OCI-LY3 (cell line): Measurements from ENCODE around the gene PTPRM.

Source experiments
- H2AFZ ChIP-seq: fragments of 200-600, 300-600 bp; shearing (Covaris generic); 2 replicates; pipeline ENCODE4 v1.6.0; 2014; ENCODE audit warnings: antibody characterized with exemption, low read depth, low read length
- H3K27ac ChIP-seq: fragments of 200-600, 300-600 bp; sonication (generic); 2 replicates; pipeline ENCODE4 v1.5.1; 2014; ENCODE audit warnings: mild to moderate bottlenecking, low read length, moderate library complexity, mixed read lengths
- H3K27me3 ChIP-seq: fragments of 200-600, 300-600 bp; sonication (generic); 2 replicates; pipeline ENCODE4 v1.6.1; 2014; ENCODE audit warnings: low read depth, low read length, mixed read lengths
- H3K36me3 ChIP-seq: fragments of 200-600, 300-600 bp; sonication (generic); replicated peaks from 2 replicates; pipeline ENCODE3; 2014; ENCODE audit warnings: low read depth, low read length, mixed read lengths
- H3K4me1 ChIP-seq: fragments of 300-600, 200-600 bp; sonication (generic); 2 replicates; pipeline ENCODE4 v1.6.1; 2014; ENCODE audit warnings: low read length, mixed read lengths
- H3K4me2 ChIP-seq: fragments of 200-600, 300-600 bp; sonication (generic); 2 replicates; pipeline ENCODE4 v1.6.1; 2014; ENCODE audit warnings: low read length, mixed read lengths
- H3K4me3 ChIP-seq: fragments of 300-600, 200-600 bp; sonication (generic); 2 replicates; pipeline ENCODE4 v1.5.1; 2014; ENCODE audit warnings: antibody characterized with exemption, mild to moderate bottlenecking, low read length, moderate library complexity
- H3K79me2 ChIP-seq: fragments of 300-600, 200-600 bp; shearing (Covaris generic); 2 replicates; pipeline ENCODE4 v1.6.1; 2014; ENCODE audit warnings: mild to moderate bottlenecking, low read length, mixed read lengths
- H3K9ac ChIP-seq: fragments of 300-600, 200-600 bp; shearing (Covaris generic); 2 replicates; pipeline ENCODE4 v1.6.0; 2014; ENCODE audit warnings: mild to moderate bottlenecking, low read length, moderate library complexity
- H3K9me3 ChIP-seq: fragments of 200-600, 300-600 bp; shearing (Covaris generic); 2 replicates; pipeline ENCODE4 v1.6.1; 2014; ENCODE audit warnings: low read length, mixed read lengths; ENCODE audit not compliant: insufficient read depth
- H4K20me1 ChIP-seq: fragments of 200-600, 300-600 bp; sonication (generic); 2 replicates; pipeline ENCODE4 v1.6.1; 2016; ENCODE audit warnings: low read length, mixed read lengths; ENCODE audit not compliant: insufficient read depth
- EZH2phosphoT487 ChIP-seq: fragments of 200-600 bp; shearing (Covaris generic); IDR thresholded peaks from 2 replicates; pipeline ENCODE4 v1.6.1; 2018; ENCODE audit warnings: antibody characterized with exemption, mixed run types, low read depth
- TF ChIP-seq, protein P1 (sequence below): fragments of 200-600, 300-600 bp; sonication (generic); IDR thresholded peaks from 2 replicates; pipeline ENCODE4 v1.5.1; 2014; ENCODE audit warnings: antibody characterized with exemption, low read length, low read depth

The PTPRM gene

DNA sequence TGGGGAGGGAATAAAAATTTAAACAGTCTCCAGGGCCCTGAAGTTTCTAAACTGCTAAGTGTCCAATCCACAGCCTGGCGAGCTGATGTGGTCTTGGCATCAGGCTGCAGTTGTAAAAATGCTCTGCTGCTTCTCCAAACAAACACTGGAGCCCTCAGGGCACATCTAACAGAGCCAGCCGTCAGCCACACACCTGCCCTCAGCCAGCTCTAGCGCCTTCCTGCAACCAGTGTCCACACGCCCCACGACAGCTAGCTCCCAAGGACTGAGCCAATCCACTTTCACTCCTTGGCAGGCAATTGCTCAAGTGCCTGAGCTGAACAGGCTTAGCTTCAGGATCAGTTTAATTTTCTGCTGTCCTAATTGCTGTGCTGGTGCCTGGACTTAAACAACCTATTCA, 595.7 kb downstream of the PTPRM start:
- Histone ChIP-seq H3K4me1 (no peaks in the 10 kb centered on the region), H2AFZ (no peak overlapping the region), H3K36me3 (no peaks in the 10 kb centered on the region), H3K4me2 (no peak overlapping the region), H3K9ac (no peak overlapping the region), H3K27me3 (no peaks in the 10 kb centered on the region), H3K79me2 (no peaks in the 10 kb centered on the region), H4K20me1 (no peaks in the 10 kb centered on the region), H3K4me3 (no peak overlapping the region), H3K27ac (no peak overlapping the region), H3K9me3 (no peaks in the 10 kb centered on the region)
- no peak for TF ChIP-seq EZH2phosphoT487
- TF ChIP-seq, protein P1, sequence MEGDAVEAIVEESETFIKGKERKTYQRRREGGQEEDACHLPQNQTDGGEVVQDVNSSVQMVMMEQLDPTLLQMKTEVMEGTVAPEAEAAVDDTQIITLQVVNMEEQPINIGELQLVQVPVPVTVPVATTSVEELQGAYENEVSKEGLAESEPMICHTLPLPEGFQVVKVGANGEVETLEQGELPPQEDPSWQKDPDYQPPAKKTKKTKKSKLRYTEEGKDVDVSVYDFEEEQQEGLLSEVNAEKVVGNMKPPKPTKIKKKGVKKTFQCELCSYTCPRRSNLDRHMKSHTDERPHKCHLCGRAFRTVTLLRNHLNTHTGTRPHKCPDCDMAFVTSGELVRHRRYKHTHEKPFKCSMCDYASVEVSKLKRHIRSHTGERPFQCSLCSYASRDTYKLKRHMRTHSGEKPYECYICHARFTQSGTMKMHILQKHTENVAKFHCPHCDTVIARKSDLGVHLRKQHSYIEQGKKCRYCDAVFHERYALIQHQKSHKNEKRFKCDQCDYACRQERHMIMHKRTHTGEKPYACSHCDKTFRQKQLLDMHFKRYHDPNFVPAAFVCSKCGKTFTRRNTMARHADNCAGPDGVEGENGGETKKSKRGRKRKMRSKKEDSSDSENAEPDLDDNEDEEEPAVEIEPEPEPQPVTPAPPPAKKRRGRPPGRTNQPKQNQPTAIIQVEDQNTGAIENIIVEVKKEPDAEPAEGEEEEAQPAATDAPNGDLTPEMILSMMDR = no peak

DNA sequence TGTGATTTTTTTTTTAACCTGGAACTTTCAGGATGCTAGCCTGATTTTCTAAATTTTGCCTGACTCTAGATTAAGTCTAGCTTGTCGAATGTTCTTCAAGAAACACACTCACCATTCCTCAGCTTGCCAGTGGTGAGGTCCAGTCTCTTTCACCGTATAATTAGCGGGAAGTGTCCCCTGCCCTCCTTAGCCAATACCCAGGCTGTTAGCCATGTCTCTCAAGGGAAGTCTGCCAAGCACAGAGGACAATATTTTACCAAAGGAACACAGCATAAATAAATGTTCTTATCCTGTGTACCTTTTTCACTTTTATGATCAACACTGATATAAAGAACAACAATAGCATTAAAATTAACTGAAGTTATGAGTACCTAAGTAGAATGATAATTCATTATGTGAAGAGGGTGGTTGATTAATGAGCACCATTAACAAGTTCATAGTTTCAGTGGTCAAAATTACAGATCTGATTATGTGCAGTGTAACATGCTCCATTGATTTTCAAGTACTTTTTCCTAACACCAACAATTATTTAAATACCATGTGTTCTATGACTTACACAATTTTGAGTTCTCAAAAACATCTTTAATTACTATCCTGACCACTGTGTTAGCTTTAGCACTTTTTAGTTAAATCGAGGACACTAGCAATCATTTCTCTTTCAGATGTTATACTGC, 596.3 kb downstream of the PTPRM start:
- no peaks in the 10 kb centered on the region for H3K4me1 ChIP-seq
- no peaks in the 10 kb centered on the region for H3K9me3 ChIP-seq
- H3K9ac ChIP-seq = no peak overlapping the region
- no peaks in the 10 kb centered on the region for H4K20me1 ChIP-seq
- no peak overlapping the region for H3K4me3 ChIP-seq
- no peaks in the 10 kb centered on the region for H3K79me2 ChIP-seq
- no peak overlapping the region for H2AFZ ChIP-seq
- H3K36me3 ChIP-seq = no peaks in the 10 kb centered on the region
- TF ChIP-seq EZH2phosphoT487 = no peak
- TF ChIP-seq, protein P1 = no peak
- H3K4me2 ChIP-seq = no peak overlapping the region
- H3K27ac ChIP-seq = no peak overlapping the region
- no peaks in the 10 kb centered on the region for H3K27me3 ChIP-seq

DNA sequence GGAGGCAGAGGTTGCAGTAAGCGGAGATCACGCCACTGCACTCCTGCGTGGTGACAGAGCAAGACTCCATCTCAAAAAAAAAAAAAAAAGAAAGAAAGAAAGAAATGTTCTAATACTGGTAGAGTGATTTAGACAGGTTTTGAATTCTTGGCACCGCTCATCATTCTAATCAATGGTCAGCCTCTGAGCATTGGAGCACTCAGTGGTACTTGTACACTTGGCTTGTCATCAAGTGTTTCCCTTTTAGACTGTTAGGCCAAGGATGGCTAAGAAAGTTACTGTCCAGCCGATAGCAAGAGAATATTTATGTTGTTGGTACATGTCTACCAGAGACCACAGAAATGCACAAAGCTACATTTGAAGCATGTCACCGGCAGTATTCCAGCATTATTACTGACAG, 598.0 kb downstream of the PTPRM start:
- TF ChIP-seq, protein P1 = no peak
- TF ChIP-seq EZH2phosphoT487 = no peak
- Histone ChIP-seq H3K9me3 (no peaks in the 10 kb centered on the region), H3K4me1 (no peaks in the 10 kb centered on the region), H3K79me2 (no peaks in the 10 kb centered on the region), H2AFZ (no peak overlapping the region), H3K27me3 (no peaks in the 10 kb centered on the region), H4K20me1 (no peaks in the 10 kb centered on the region), H3K4me2 (no peak overlapping the region), H3K36me3 (no peaks in the 10 kb centered on the region), H3K4me3 (no peak overlapping the region), H3K9ac (no peak overlapping the region), H3K27ac (no peak overlapping the region)

DNA sequence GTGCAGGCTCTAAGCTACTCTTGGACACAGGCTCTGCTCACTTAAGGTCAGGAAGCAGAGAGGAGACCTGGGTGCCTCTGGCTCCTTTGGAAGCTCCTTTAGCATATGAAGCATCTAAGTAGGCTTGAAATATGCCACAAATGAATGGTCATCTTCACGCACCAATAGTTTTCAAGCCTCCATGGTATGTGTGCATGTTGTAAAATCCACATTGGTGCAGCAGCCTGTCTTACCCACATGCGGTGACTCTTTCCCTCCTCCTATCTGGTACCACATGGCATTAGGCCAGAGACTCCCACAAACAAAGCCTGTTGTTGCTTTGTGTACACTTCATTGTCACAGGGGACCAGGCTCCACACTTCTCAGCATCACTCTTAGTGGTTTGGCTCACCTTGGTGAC, 599.9 kb downstream of the PTPRM start:
- TF ChIP-seq EZH2phosphoT487 = no peak
- TF ChIP-seq, protein P1 = no peak
- H4K20me1 ChIP-seq = no peaks in the 10 kb centered on the region

More for the DNA sequence above, 599.9 kb downstream of the PTPRM start:
- Histone ChIP-seq H3K4me2 (no peak overlapping the region), H2AFZ (no peak overlapping the region), H3K79me2 (no peaks in the 10 kb centered on the region), H3K27me3 (peaks cover 4% of the 10 kb centered on the region; the same call in 1 of the 2 replicates), H3K9me3 (no peaks in the 10 kb centered on the region), H3K4me3 (no peak overlapping the region), H3K9ac (no peak overlapping the region), H3K4me1 (no peaks in the 10 kb centered on the region), H3K27ac (no peak overlapping the region), H3K36me3 (no peaks in the 10 kb centered on the region)
